Heart left ventricle (tissue), 16 donors: ENCODE results near the gene GALNT9. TPM values are rescaled to one million over a fixed set of nuclear protein-coding genes. Genes with fewer than 3 reads are reported as not detected.

ENCODE experiments used
- ATAC-seq, 4 donors: fragments of 200-7000 bp; cut with Tn5 transposase; one replicate each; pipeline ENCODE4 v1.9.1; 2020 to 2022; ENCODE audit warnings: moderate library complexity in 4 of 4, mild to moderate bottlenecking in 3 of 4, moderate number of reproducible peaks in 1 of 4
- DNase-seq, 5 donors: peaks; one replicate each; pipeline ENCODE4 v3.0.0-alpha.2; 2020
- H3K27ac ChIP-seq, 12 donors: fragments of 200-600 bp; sonication (generic) in 4 of 12; one replicate each; pipeline versions ENCODE4 v1.5.0 to v1.8.0; 2016 to 2022; ENCODE audit warnings: mild to moderate bottlenecking in 2 of 12
- H3K27me3 ChIP-seq, 9 donors: fragments of 200-600 bp; sonication (generic) in 2 of 9; one replicate each; pipeline versions ENCODE4 v1.5.1 to v1.8.0; 2016 to 2022; ENCODE audit warnings: mild to moderate bottlenecking in 3 of 9
- H3K36me3 ChIP-seq, 9 donors: fragments of 200-600 bp; sonication (generic) in 2 of 9; one replicate each; pipeline versions ENCODE4 v1.5.0 to v1.8.0; 2018 to 2022; ENCODE audit warnings: mild to moderate bottlenecking in 2 of 9
- H3K4me1 ChIP-seq, 12 donors: fragments of 200-600 bp; sonication (generic) in 4 of 12; one replicate each; pipeline versions ENCODE4 v1.5.0 to v1.8.0; 2016 to 2022; ENCODE audit warnings: mild to moderate bottlenecking in 3 of 12
- H3K4me3 ChIP-seq, 12 donors: fragments of 200-600 bp; sonication (generic) in 4 of 12; one replicate each; pipeline versions ENCODE4 v1.5.0 to v1.8.0; 2017 to 2022; ENCODE audit warnings: mild to moderate bottlenecking in 9 of 12, moderate library complexity in 4 of 12
- H3K9me3 ChIP-seq, 12 donors: fragments of 200-600 bp; sonication (generic) in 4 of 12; one replicate each; pipeline versions ENCODE4 v1.5.0 to v1.8.0; 2016 to 2022; ENCODE audit warnings: mild to moderate bottlenecking in 1 of 12
- POLR2A ChIP-seq, 2 donors: fragments of 450-650 bp; IDR thresholded peaks; one replicate each; pipeline ENCODE4 v1.6.1; 2017; ENCODE audit warnings: antibody characterized with exemption in 2 of 2, mild to moderate bottlenecking in 2 of 2, moderate library complexity in 2 of 2
- WGBS, 4 donors: extraction: QIAGEN DNeasy Blood & Tissue Kit in 2 of 4; methylation state at CpG; one replicate each; pipeline versions ENCODE4 v1.1.5 to v1.1.7; 2013 to 2018; 5-methylcytosine and 5-hydroxymethylcytosine counted together
- intact Hi-C, 10 donors: fragments of 100-400 bp; cut with DNase I; formaldehyde crosslinking; loops; one replicate each; pipeline versions ENCODE4 v1.11.1 to v1.14.2; 2022
- polyA plus RNA-seq, 2 donors: library from polyadenylated mRNA; stranded (reverse); fragments of 200-250 nt; gene quantifications; one replicate each; pipeline ENCODE4 v1.2.3, GENCODE V29; 2013
- total RNA-seq, 9 donors: library from RNA; depleted of rRNA in 2 of 9; stranded (reverse); fragments of >200 nt in 2 of 9; fragmentation: NEBNext Ultra II Directional in 3 of 9; extraction: Animal tissue kit (Norgen Biotek cat#: 25700) in 3 of 9; gene quantifications; one replicate each; pipeline versions ENCODE4 v1.1.0 to v1.2.4, GENCODE V29; 2016 to 2023
- TF ChIP-seq, protein P1 (sequence below), 12 donors: fragments of 200-600 bp; sonication (generic) in 4 of 12; IDR thresholded peaks; one replicate each; pipeline versions ENCODE4 v1.5.0 to v1.8.0; 2018 to 2022; ENCODE audit warnings: antibody characterized with exemption in 12 of 12, mild to moderate bottlenecking in 5 of 12
- donor health status: ischemic (EF 13 %, LVEDD 7.1; RV severe dilation, severe dysfunction).
- donor health status: healthy with polysubstance abuse.
- donor health status: DM: no; HTN: yes; CAD: no.
- donor health status: DM: no; HTN: no; CAD: no.
- donor health status: ischemic (EF 25% LVEDD 6.9; RV normal size, moderate dysfunction).
- donor health status: ischemic (EF 25% LVEDD 5.7; RV mildly dilated, moderate dysfunction).
- donor health status: healthy.
- donor health status: DM: yes; HTN: yes; CAD: no.
- donor health status: ischemic (EF 35%, LVEDD 5.7; RV mildly dilated, moderate dysfunction).
- donor health status: nonischemic (EF 11% LVEDD 7.7; RV severe dilation, severe dysfunction).
- donor health status: DM: yes; HTN: yes; CAD: no.
- donor health status: PGD.
- donor health status: ischemic (EF 29% LVEDD 5.4; RV normal size, mild dysfunction).
- donor health status: nonischemic (EF 23%, LVEDD 6.1; RV moderate dilation, normal function).

Gene GALNT9
- total and polyA plus RNA-seq, 11 donors: 10.3 TPM; not detected in 10

DNA sequence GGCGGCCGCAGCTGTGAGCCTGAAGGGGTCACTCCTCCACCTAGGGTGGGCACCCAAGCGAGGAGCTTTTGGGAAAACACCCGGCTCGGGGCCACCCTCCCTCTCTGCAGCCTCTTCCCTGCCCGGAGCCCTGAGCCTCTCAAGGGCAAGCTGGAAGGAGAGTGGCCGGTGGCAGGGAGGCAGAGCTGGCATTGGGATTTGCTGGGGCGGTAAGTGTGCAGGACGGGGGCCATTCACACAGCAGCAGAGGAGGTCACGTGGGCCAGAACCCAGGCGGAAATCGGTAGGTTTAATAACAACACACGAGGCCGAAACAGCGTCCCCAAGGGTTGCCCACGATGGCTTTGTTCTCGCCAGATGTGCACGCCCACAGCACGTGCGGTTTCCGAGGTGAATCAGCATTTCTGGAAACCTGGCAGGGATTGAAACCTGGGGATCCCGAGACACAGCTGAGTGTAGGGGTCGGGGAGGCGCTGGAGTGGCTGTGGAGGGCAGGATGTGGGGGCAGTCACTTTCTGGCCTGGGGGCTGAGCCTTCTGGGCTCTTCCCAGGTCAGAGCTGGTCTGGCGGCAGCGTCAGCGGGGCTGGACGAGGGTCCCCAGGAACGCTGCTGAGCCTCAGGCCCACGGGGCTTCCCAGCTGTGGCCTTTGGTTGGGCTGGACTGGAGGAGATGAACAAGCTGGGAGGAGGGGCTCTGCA is 161.6 kb downstream of the GALNT9 start:
- DNase-seq (peak in 3 of 5 donors; percentile 7 to 55 (median 17)), ATAC-seq (no peak)
- Histone ChIP-seq H3K27me3 (peaks cover 0 to 36% (median 6%) of the 10 kb centered on the region in 9 donors), H3K9me3 (no peaks in the 10 kb centered on the region), H3K27ac (no peak overlapping the region), H3K4me1 (peaks cover 0 to 7% (median 0%) of the 10 kb centered on the region in 12 donors), H3K36me3 (no peaks in the 10 kb centered on the region), H3K4me3 (no peak overlapping the region)
- TF ChIP-seq, protein P1, sequence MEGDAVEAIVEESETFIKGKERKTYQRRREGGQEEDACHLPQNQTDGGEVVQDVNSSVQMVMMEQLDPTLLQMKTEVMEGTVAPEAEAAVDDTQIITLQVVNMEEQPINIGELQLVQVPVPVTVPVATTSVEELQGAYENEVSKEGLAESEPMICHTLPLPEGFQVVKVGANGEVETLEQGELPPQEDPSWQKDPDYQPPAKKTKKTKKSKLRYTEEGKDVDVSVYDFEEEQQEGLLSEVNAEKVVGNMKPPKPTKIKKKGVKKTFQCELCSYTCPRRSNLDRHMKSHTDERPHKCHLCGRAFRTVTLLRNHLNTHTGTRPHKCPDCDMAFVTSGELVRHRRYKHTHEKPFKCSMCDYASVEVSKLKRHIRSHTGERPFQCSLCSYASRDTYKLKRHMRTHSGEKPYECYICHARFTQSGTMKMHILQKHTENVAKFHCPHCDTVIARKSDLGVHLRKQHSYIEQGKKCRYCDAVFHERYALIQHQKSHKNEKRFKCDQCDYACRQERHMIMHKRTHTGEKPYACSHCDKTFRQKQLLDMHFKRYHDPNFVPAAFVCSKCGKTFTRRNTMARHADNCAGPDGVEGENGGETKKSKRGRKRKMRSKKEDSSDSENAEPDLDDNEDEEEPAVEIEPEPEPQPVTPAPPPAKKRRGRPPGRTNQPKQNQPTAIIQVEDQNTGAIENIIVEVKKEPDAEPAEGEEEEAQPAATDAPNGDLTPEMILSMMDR (IDR thresholded peaks at IDR 0.05): no peak
- no peak for TF ChIP-seq POLR2A (IDR thresholded peaks at IDR 0.05)
- intact Hi-C loops: no loop called here
- 71 to 84% (median 79%) methylated on average over 19 to 30 of the region's 30 CpGs for WGBS, 4 donors

DNA sequence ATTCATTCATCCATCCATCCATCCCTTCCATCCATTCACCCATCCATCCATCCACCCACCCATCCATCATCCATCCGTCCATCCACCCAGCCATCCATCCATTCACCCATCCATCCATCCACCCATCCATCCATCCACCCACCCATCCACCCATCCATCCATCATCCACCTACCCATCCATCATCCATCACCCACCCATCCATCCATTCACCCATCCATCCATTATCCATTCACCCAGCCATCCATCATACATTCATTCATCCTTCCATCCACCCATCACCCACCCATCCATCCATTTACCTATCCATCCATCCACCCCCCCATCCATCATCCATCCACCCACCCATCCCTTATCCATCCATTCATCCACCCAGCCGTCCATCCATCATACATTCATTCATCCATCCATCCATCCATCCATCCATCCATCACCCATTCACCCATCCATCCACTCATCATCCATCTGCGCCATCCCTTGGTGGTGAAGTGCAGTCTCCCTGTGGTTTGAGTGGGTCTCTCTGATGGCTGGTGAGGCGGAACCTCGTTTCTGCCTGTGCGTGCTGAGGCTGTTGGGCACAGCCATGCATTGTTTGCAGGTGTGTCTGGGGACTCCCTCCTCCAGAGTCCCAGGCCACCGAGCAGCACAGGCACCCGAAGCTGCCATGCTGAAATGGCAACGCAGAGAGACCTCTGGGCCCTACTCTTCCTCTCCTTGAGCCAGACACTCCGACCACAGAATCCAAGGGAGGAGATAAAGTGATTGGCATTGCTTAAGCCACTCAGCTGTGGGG is 162.4 kb downstream of the GALNT9 start:
- Histone ChIP-seq H3K9me3 (no peaks in the 10 kb centered on the region), H3K4me1 (peaks cover 0 to 13% (median 0%) of the 10 kb centered on the region in 12 donors), H3K27ac (no peak overlapping the region), H3K27me3 (peaks cover 0 to 28% (median 9%) of the 10 kb centered on the region in 9 donors), H3K4me3 (no peak overlapping the region), H3K36me3 (no peaks in the 10 kb centered on the region)
- ATAC-seq (no peak), DNase-seq (peak in 1 of 5 donors; percentile 11)
- intact Hi-C loops: no loop called here
- 90 to 94% (median 91%) methylated on average over 10 of the region's 10 CpGs for WGBS, 4 donors
- TF ChIP-seq, protein P1 (IDR thresholded peaks at IDR 0.05): no peak
- TF ChIP-seq POLR2A (IDR thresholded peaks at IDR 0.05): no peak

DNA sequence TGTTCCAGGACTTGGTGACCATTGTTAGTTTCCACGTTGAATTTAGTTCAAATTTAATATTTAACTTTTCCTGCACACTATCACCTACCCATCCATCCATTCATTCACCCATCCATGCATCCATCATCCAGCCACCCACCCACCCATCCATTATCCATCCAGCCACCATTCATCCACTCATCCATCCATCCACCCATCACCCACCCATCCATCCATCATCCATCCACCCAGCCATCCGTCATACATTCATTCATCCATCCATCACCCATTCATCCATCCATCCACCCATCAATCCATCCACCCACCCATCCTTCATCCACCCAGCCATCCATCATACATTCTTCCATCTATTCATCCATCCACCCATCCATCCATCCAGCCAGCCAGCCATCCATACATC is 163.3 kb downstream of the GALNT9 start:
- H3K4me3 ChIP-seq: no peak overlapping the region
- no peak for TF ChIP-seq POLR2A (IDR thresholded peaks at IDR 0.05)
- TF ChIP-seq, protein P1 (IDR thresholded peaks at IDR 0.05): no peak
- ATAC-seq: no peak
- no peak overlapping the region for H3K27ac ChIP-seq
- WGBS, 4 donors: 87 to 93% (median 91%) methylated on average over 2 of the region's 2 CpGs
- H3K4me1 ChIP-seq: peaks cover 0 to 13% (median 0%) of the 10 kb centered on the region in 12 donors
- intact Hi-C loops: no loop called here
- no peaks in the 10 kb centered on the region for H3K36me3 ChIP-seq
- H3K9me3 ChIP-seq: no peaks in the 10 kb centered on the region
- H3K27me3 ChIP-seq: peaks cover 0 to 19% (median 7%) of the 10 kb centered on the region in 9 donors
- no peak for DNase-seq

DNA sequence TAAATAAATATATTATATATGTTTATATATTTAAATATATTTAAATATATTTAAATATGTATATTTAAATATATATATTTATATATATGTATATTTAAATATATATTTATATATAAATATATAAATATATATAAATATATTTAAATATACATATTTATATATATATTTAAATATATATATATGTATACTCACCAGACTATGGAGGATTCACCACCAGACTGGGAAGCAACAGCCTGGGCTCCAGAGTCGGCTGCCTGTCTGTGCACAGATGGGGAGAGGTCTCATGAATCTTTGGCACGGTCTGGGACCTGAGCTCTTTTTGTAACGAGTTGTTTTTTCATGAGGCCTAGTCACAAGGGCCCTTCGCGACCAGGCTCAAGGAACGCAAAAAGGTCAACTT is 163.8 kb downstream of the GALNT9 start:
- no peaks in the 10 kb centered on the region for H3K36me3 ChIP-seq
- no peak for ATAC-seq
- 89 to 96% (median 94%) methylated on average over 6 of the region's 6 CpGs for WGBS, 4 donors
- DNase-seq: peak in 1 of 5 donors; percentile 6
- no peak overlapping the region for H3K27ac ChIP-seq
- TF ChIP-seq, protein P1 (IDR thresholded peaks at IDR 0.05): no peak
- no peak for TF ChIP-seq POLR2A (IDR thresholded peaks at IDR 0.05)
- intact Hi-C loops: no loop called here
- no peak overlapping the region for H3K4me3 ChIP-seq
- peaks cover 0 to 14% (median 7%) of the 10 kb centered on the region in 9 donors for H3K27me3 ChIP-seq
- no peaks in the 10 kb centered on the region for H3K9me3 ChIP-seq
- H3K4me1 ChIP-seq: peaks cover 0 to 13% (median 0%) of the 10 kb centered on the region in 12 donors
